Adrenal gland (tissue), 12 donors: ENCODE measurements around the gene CCL14. TPM values are rescaled to one million over a fixed set of nuclear protein-coding genes. Genes with fewer than 3 reads are reported as not detected.

Experiments used
- DNase-seq, 7 donors: peaks; one replicate each; pipeline ENCODE4 v3.0.0-alpha.2; 2019 to 2020
- H3K27ac ChIP-seq, 5 donors: fragments of 200-600 bp; sonication (generic) in 4 of 5; 1 replicate in 3 of 5; 2 replicates in 2 of 5; pipeline versions ENCODE4 v1.5.1 to v1.8.0; 2016 to 2020; ENCODE audit warnings: mild to moderate bottlenecking in 1 of 5
- H3K27me3 ChIP-seq: fragments of 200-600 bp; 2 replicates; pipeline ENCODE4 v1.8.0; 2021
- H3K36me3 ChIP-seq, 2 donors: fragments of 200-600 bp; replicated peaks in 1 of 2; 1 replicate in 1 of 2; 2 replicates in 1 of 2; pipeline versions ENCODE4 v1.5.1 to v1.8.0; 2018 to 2022
- H3K4me1 ChIP-seq, 2 donors: fragments of 200-600 bp; replicated peaks in 1 of 2; 1 replicate in 1 of 2; 2 replicates in 1 of 2; pipeline versions ENCODE4 v1.5.1 to v1.8.0; 2018 to 2021
- H3K4me3 ChIP-seq, 4 donors: fragments of 200-600 bp; sonication (generic) in 3 of 4; one replicate each; pipeline ENCODE4 v1.5.1; 2016 to 2018
- H3K9me3 ChIP-seq, 3 donors: fragments of 200-600 bp; sonication (generic) in 1 of 3; replicated peaks in 1 of 3; 1 replicate in 2 of 3; 2 replicates in 1 of 3; pipeline versions ENCODE4 v1.5.1 to v1.8.0; 2016 to 2021
- POLR2A ChIP-seq, 2 donors: fragments of 450-650 bp; IDR thresholded peaks; one replicate each; pipeline ENCODE4 v1.6.1; 2017; ENCODE audit warnings: antibody characterized with exemption in 2 of 2, mild to moderate bottlenecking in 2 of 2, moderate library complexity in 1 of 2
- WGBS, 4 donors: extraction: QIAGEN DNeasy Blood & Tissue Kit in 2 of 4; methylation state at CpG; one replicate each; pipeline versions ENCODE4 v1.1.5 to v1.1.7; 2013 to 2017; 5-methylcytosine and 5-hydroxymethylcytosine counted together
- intact Hi-C, 2 donors: fragments of 100-400 bp; cut with DNase I; formaldehyde crosslinking; loops; one replicate each; pipeline versions ENCODE4 v1.14.1 to v1.15.0; 2022 to 2023
- polyA plus RNA-seq, 3 donors: library from polyadenylated mRNA; stranded (reverse); fragments of 200-250 nt in 2 of 3; fragments of 350-450 nt in 1 of 3; fragmentation: Illumina TruSeq in 1 of 3; extraction: RNeasy Lipid Tissue Mini Kit (QIAGEN cat#74804) in 1 of 3; gene quantifications; one replicate each; pipeline ENCODE4 v1.2.3, GENCODE V29; 2013 to 2014
- total RNA-seq, 9 donors: library from RNA; depleted of rRNA in 4 of 9; stranded (reverse); fragments of >200 nt in 4 of 9; fragments of 120-200 nt in 1 of 9; fragmentation: NEBNext Ultra II Directional in 1 of 9; extraction: Animal tissue kit (Norgen Biotek cat#: 25700) in 1 of 9; gene quantifications; one replicate each; pipeline versions ENCODE4 v1.1.0 to v1.2.4, GENCODE V29; 2013 to 2023
- TF ChIP-seq, protein P1 (sequence below), 6 experiments: fragments of 450-650 bp in 4 of 6; fragments of 200-600 bp in 2 of 6; sonication (generic) in 1 of 6; IDR thresholded peaks; 1 replicate in 5 of 6; 2 replicates in 1 of 6; pipeline versions ENCODE4 v1.5.1 to v1.8.0; 2016 to 2021; ENCODE audit warnings: antibody characterized with exemption in 6 of 6, mild to moderate bottlenecking in 2 of 6, moderate library complexity in 1 of 6
- donor health status: healthy with polysubstance abuse.
- donor health status: Bipolar disorder and iron deficiency.
- donor health status: DM: yes; HTN: yes; CAD: no.
- donor health status: DM: no; HTN: no; CAD: no.
- donor health status: DM: no; HTN: no; CAD: no.
- donor health status: DM: yes; HTN: yes; CAD: no.

CCL14 gene
- total and polyA plus RNA-seq, 12 donors, result 15.3 to 268 (median 65.2) TPM

DNA sequence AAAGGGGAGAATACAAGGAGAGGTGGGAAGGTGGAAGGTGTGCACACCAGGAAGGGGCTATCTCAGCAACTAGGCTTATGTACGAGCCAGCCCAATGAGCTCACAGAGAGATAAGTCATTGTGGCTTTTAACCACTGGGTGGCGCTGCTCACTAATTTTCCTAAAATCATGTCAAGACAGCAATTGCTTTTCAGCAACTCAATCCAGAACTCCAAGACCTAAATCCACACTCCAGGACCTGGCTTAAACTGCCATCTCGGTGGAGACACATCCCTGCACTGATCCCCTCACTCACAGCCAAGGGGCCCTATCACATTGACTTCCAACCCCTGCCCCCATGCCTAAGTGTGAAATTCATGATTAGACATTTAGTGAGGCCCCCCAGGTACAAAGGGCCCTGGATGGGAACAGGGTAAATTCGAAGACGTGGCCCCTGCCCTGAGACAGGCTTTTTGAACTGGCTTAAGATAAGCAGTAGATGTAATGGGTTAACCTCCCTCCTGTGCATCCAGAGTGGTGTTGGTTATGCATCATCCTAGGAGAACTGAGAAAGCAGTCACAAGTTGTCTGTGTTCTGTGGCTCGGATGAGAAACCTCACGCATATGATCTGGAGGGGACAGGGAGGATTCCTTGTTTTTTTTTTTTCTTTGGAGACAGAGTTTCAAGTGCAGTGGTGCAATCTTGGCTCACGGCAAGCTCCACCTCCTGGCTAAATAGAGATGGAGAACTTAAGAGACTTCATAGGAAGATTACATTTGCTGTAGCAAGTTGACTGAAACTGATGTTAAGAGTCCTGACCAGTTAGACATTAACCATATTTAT lies 16.8 kb downstream of the CCL14 start:
- Histone ChIP-seq H3K27me3 (no peaks in the 10 kb centered on the region), H3K4me1 (peaks cover 0 to 16% of the 10 kb centered on the region in 2 donors), H3K36me3 (no peaks in the 10 kb centered on the region), H3K9me3 (no peaks in the 10 kb centered on the region), H3K27ac (no peak overlapping the region), H3K4me3 (no peak overlapping the region)
- intact Hi-C loops, result loop anchor here (10.0 kb wide), 3 partner anchors 105 to 515 kb away; partner anchors contain the start of gene ZNHIT3 (in 1 of the 2)
- WGBS, 4 donors, result 34 to 41% (median 38%) methylated on average over 8 of the region's 8 CpGs
- TF ChIP-seq POLR2A (IDR thresholded peaks at IDR 0.05), result no peak
- TF ChIP-seq, protein P1, sequence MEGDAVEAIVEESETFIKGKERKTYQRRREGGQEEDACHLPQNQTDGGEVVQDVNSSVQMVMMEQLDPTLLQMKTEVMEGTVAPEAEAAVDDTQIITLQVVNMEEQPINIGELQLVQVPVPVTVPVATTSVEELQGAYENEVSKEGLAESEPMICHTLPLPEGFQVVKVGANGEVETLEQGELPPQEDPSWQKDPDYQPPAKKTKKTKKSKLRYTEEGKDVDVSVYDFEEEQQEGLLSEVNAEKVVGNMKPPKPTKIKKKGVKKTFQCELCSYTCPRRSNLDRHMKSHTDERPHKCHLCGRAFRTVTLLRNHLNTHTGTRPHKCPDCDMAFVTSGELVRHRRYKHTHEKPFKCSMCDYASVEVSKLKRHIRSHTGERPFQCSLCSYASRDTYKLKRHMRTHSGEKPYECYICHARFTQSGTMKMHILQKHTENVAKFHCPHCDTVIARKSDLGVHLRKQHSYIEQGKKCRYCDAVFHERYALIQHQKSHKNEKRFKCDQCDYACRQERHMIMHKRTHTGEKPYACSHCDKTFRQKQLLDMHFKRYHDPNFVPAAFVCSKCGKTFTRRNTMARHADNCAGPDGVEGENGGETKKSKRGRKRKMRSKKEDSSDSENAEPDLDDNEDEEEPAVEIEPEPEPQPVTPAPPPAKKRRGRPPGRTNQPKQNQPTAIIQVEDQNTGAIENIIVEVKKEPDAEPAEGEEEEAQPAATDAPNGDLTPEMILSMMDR (IDR thresholded peaks at IDR 0.05), result peak; percentile 83 to 90 (median 86)
- peak; percentile 71 to 94 (median 85) for DNase-seq

DNA sequence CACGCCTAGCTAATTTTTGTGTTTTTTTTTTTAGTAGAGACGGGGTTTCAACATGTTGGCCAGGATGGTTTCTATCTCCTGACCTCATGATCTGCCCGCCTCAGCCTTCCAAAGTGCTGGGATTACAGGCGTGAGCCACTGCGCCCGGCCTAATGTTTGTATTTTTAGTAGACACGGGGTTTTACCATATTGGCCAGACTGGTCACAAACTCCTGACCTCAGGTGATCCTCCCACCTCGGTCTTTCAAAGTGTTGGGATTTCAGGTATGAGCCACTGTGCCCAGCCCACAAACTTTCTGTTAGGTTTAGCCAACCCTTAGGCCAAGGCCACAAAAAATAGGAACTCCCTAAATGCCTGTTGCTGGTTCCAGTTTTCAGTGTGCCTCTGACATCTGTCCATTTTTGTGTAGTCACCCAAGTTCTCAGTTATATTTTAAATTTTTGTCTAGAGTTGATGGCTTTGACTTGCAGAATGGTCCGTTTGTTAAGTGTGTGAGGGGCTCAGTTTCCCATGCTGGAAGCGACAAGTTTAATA lies 17.9 kb downstream of the CCL14 start:
- no peak for DNase-seq
- no peaks in the 10 kb centered on the region for H3K9me3 ChIP-seq
- no peak overlapping the region for H3K4me3 ChIP-seq
- intact Hi-C loops, result no loop called here
- TF ChIP-seq POLR2A (IDR thresholded peaks at IDR 0.05), result no peak
- TF ChIP-seq, protein P1 (IDR thresholded peaks at IDR 0.05), result no peak
- H3K36me3 ChIP-seq, result no peaks in the 10 kb centered on the region
- no peaks in the 10 kb centered on the region for H3K27me3 ChIP-seq
- no peak overlapping the region for H3K27ac ChIP-seq
- 56 to 78% (median 64%) methylated on average over 10 of the region's 10 CpGs for WGBS, 4 donors
- peaks cover 0 to 14% of the 10 kb centered on the region in 2 donors for H3K4me1 ChIP-seq

DNA sequence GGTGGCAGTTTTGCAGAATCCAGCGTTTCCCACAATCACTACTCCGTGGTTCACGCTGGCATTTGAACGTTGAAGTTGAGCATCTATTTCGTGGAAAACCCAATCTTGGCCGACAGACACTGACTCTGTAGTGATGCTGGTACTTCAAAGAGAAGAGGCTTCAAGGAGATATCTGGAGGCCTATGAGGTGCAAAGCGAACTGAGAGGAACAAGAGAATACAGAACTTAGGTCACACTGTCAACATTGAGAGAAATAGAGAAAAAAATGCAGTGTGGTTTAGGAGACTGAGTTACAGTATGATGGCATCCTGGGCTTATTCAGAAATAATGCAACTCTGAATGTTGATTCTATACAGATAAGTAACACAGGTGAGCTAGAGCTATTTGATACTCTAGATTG lies 21.3 kb downstream of the CCL14 start:
- Histone ChIP-seq H3K9me3 (no peaks in the 10 kb centered on the region), H3K4me3 (no peak overlapping the region), H3K27me3 (peaks cover 5% of the 10 kb centered on the region), H3K36me3 (no peaks in the 10 kb centered on the region), H3K4me1 (no peaks in the 10 kb centered on the region), H3K27ac (no peak overlapping the region)
- DNase-seq, result no peak
- TF ChIP-seq, protein P1 (IDR thresholded peaks at IDR 0.05), result no peak
- TF ChIP-seq POLR2A (IDR thresholded peaks at IDR 0.05), result no peak
- WGBS, 4 donors, result 81 to 94% (median 92%) methylated on average over 7 of the region's 7 CpGs
- intact Hi-C loops, result no loop called here

DNA sequence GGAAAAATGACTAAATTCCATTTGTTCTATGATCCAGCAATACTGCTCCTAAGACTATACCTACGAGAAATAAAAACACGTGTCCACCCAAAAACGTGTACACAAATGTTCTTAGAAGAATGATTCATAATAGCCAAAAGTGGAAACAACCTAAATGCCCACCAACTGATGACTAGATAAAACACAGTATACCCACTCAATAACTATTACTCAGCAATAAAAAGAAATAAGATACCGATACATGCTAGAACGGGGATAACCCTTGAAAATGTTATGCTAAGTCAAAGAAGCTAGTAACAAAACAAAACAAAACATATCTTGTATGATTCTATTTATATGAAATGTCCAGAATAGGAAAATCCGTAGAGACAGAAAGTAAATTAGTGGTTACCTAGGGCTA lies 22.9 kb downstream of the CCL14 start:
- 73 to 79% (median 76%) methylated on average over 6 of the region's 6 CpGs for whole genome bisulfite sequencing, 4 donors
- Histone ChIP-seq H3K9me3 (no peaks in the 10 kb centered on the region), H3K36me3 (no peaks in the 10 kb centered on the region), H3K4me1 (no peaks in the 10 kb centered on the region), H3K27me3 (peaks cover 5% of the 10 kb centered on the region), H3K4me3 (no peak overlapping the region), H3K27ac (no peak overlapping the region)
- TF ChIP-seq, protein P1 (IDR thresholded peaks at IDR 0.05), result no peak
- TF ChIP-seq POLR2A (IDR thresholded peaks at IDR 0.05), result no peak
- intact Hi-C loops, result no loop called here
- DNase-seq, result no peak
